ENCODE data around the gene VRK3. TPM values are rescaled to one million over a fixed set of nuclear protein-coding genes. Genes with fewer than 3 reads are reported as not detected.
"Not testable (repeated sequence)": the region's sequence is repeated elsewhere in the genome, so short reads cannot be mapped to it uniquely, and the experiment has no call there.

VRK3 gene, protein sequence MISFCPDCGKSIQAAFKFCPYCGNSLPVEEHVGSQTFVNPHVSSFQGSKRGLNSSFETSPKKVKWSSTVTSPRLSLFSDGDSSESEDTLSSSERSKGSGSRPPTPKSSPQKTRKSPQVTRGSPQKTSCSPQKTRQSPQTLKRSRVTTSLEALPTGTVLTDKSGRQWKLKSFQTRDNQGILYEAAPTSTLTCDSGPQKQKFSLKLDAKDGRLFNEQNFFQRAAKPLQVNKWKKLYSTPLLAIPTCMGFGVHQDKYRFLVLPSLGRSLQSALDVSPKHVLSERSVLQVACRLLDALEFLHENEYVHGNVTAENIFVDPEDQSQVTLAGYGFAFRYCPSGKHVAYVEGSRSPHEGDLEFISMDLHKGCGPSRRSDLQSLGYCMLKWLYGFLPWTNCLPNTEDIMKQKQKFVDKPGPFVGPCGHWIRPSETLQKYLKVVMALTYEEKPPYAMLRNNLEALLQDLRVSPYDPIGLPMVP
- 10 to 100 TPM; 80.0 to 80.6 TPM for total RNA-seq

- ChIA-PET CTCF (interaction anchor here (0.6 kb wide), 2 partner anchors 97 to 113 kb away, joined by 3 read pairs; no protein-coding TSS in a partner anchor), POLR2A (interaction anchor here (0.7 to 2.7 kb wide), 10 partner anchors 8 to 700 kb away, joined by 3 to 17 read pairs (median 3); partner anchors contain the start of genes AKT1S1, AP2A1, ATF5 and NUP62)
- Mint-ChIP-seq H3K27me3 (no peaks in the 10 kb centered on the region), H3K4me3 (peak within 1 kb of the TSS; percentile 85), H3K36me3 (ENCODE audit: low read depth) (peaks cover 27% of the 10 kb centered on the region), H3K4me1 (peaks cover 49% of the 10 kb centered on the region), H3K9me3 (peaks cover 4% of the 10 kb centered on the region), H3K27ac (peak within 1 kb of the TSS; percentile 86)
- DNase-seq: peak; percentile 98
These were observed at the start of gene VRK3 for GRCh38 chr19:50025022-50025793. Gene VRK3 (minus strand): TSS chr19:50025372. CDS start chr19:50016162, 9,210 bp downstream.

DNA sequence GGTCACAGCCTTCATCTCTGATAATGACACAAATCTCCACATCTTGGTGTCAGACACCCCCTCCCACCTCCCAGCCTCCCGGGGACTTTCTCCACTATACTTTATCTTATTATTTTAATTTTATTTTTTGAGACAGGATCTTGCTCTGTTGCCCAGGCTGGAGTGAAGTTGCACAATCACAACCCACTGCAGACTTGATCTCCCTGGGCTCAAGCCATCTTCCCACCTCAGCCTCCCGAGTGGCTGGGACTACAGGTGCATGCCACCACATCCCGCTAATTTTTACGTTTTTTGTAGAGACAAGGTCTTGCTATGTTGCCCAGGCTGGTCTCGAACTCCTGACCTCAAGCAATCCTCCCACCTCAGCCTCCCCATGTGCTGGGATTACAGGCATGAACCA is 43.2 kb upstream of the VRK3 start:
- H3K4me3 Mint-ChIP-seq; CTCF ChIA-PET; H3K36me3 Mint-ChIP-seq (ENCODE audit: low read depth); H3K9me3 Mint-ChIP-seq; POLR2A ChIA-PET; H3K27ac Mint-ChIP-seq; H3K4me1 Mint-ChIP-seq; H3K27me3 Mint-ChIP-seq; DNase-seq: not testable (repeated sequence)

GRCh38 chr19:50067575-50067974 is 42.4 kb upstream of the VRK3 start:
- Mint-ChIP-seq H3K9me3 (no peaks in the 10 kb centered on the region), H3K27ac (no peak overlapping the region), H3K27me3 (no peaks in the 10 kb centered on the region), H3K36me3 (ENCODE audit: low read depth) (no peaks in the 10 kb centered on the region), H3K4me1 (no peaks in the 10 kb centered on the region), H3K4me3 (no peak overlapping the region)
- POLR2A ChIA-PET: no interaction called here
- CTCF ChIA-PET: no interaction called here
- no peak for DNase-seq

DNA sequence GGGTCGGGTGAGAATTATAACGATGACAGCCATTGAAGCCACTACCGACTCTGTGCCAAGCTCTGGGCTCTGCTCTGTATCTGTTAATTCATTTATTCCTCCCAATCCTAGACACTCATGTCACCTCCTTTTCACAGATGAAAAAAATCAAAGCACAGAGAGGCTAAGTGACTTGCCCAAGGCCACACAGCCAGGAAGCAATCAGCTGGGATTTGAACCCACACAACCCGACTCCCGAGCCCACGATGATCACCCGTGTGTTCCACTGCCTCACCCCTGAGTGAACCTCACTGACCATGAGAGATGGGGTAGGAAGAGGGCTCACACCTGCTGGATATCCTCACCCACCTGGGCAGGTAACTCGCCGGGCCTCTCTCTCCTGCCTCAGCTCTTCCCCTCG is 40.8 kb upstream of the VRK3 start:
- no peak overlapping the region for H3K4me3 Mint-ChIP-seq
- ChIA-PET CTCF (no interaction called here), POLR2A (no interaction called here)
- H3K27ac Mint-ChIP-seq: no peak overlapping the region
- no peaks in the 10 kb centered on the region for H3K36me3 Mint-ChIP-seq (ENCODE audit: low read depth)
- H3K27me3 Mint-ChIP-seq: no peaks in the 10 kb centered on the region
- no peaks in the 10 kb centered on the region for H3K4me1 Mint-ChIP-seq
- H3K9me3 Mint-ChIP-seq: peaks cover 3% of the 10 kb centered on the region
- DNase-seq: no peak

GRCh38 chr19:50061650-50062049 is 36.5 kb upstream of the VRK3 start:
- ChIA-PET CTCF (no interaction called here), POLR2A (no interaction called here)
- Mint-ChIP-seq H3K9me3 (peaks cover 27% of the 10 kb centered on the region), H3K36me3 (ENCODE audit: low read depth) (peaks cover 15% of the 10 kb centered on the region), H3K4me3 (no peak overlapping the region), H3K27ac (no peak overlapping the region), H3K27me3 (no peaks in the 10 kb centered on the region), H3K4me1 (no peaks in the 10 kb centered on the region)
- no peak for DNase-seq

GRCh38 chr19:50060107-50060506 is 34.9 kb upstream of the VRK3 start:
- peaks cover 30% of the 10 kb centered on the region for H3K9me3 Mint-ChIP-seq
- peaks cover 18% of the 10 kb centered on the region for H3K36me3 Mint-ChIP-seq (ENCODE audit: low read depth)
- no peak overlapping the region for H3K27ac Mint-ChIP-seq
- no peaks in the 10 kb centered on the region for H3K27me3 Mint-ChIP-seq
- H3K4me1 Mint-ChIP-seq: no peaks in the 10 kb centered on the region
- DNase-seq: no peak
- POLR2A ChIA-PET: no interaction called here
- CTCF ChIA-PET: no interaction called here
- no peak overlapping the region for H3K4me3 Mint-ChIP-seq

GRCh38 chr19:50059045-50059444 is 33.9 kb upstream of the VRK3 start:
- no peaks in the 10 kb centered on the region for H3K27me3 Mint-ChIP-seq
- no peak for DNase-seq
- no peak overlapping the region for H3K4me3 Mint-ChIP-seq
- CTCF ChIA-PET: no interaction called here
- POLR2A ChIA-PET: no interaction called here
- H3K4me1 Mint-ChIP-seq: no peaks in the 10 kb centered on the region
- H3K27ac Mint-ChIP-seq: no peak overlapping the region
- peaks cover 18% of the 10 kb centered on the region for H3K36me3 Mint-ChIP-seq (ENCODE audit: low read depth)
- peaks cover 30% of the 10 kb centered on the region for H3K9me3 Mint-ChIP-seq

DNA sequence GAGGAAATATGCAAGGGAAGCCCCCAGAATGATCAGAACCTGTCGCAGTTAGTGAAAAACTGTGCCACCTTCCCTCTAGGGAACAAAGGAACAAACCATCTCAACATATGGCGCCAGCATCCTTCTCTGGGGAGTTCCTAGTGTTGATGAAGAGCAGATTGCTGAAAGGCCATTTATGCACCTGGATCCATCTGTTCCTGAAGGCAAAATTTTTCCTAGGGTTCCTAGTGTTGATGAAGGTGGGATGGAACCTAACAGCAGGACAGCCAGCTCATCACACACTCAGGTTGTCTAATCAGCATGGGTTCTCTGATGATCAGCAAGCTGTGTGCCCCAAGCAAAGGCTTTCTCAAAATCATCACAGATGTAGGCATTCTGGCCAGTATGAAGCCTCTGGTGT is 33.3 kb upstream of the VRK3 start:
- no peak overlapping the region for H3K27ac Mint-ChIP-seq
- POLR2A ChIA-PET: no interaction called here
- peaks cover 18% of the 10 kb centered on the region for H3K36me3 Mint-ChIP-seq (ENCODE audit: low read depth)
- H3K4me1 Mint-ChIP-seq: no peaks in the 10 kb centered on the region
- H3K4me3 Mint-ChIP-seq: no peak overlapping the region
- DNase-seq: no peak
- no peaks in the 10 kb centered on the region for H3K27me3 Mint-ChIP-seq
- CTCF ChIA-PET: no interaction called here
- peaks cover 32% of the 10 kb centered on the region for H3K9me3 Mint-ChIP-seq

GRCh38 chr19:50053119-50053518 is 27.9 kb upstream of the VRK3 start:
- H3K27me3 Mint-ChIP-seq: peaks cover 6% of the 10 kb centered on the region
- ChIA-PET CTCF (no interaction called here), POLR2A (no interaction called here)
- no peak overlapping the region for H3K27ac Mint-ChIP-seq
- H3K4me1 Mint-ChIP-seq: peaks cover 12% of the 10 kb centered on the region
- no peak overlapping the region for H3K4me3 Mint-ChIP-seq
- peaks cover 9% of the 10 kb centered on the region for H3K36me3 Mint-ChIP-seq (ENCODE audit: low read depth)
- peaks cover 14% of the 10 kb centered on the region for H3K9me3 Mint-ChIP-seq
- no peak for DNase-seq

- Mint-ChIP-seq H3K9me3 (peaks cover 20% of the 10 kb centered on the region), H3K4me1 (peaks cover 12% of the 10 kb centered on the region), H3K27me3 (peaks cover 6% of the 10 kb centered on the region), H3K27ac (no peak overlapping the region), H3K4me3 (no peak overlapping the region), H3K36me3 (ENCODE audit: low read depth) (peaks cover 19% of the 10 kb centered on the region)
- ChIA-PET POLR2A (no interaction called here), CTCF (no interaction called here)
- DNase-seq: no peak
These were observed 26.8 kb upstream of the VRK3 start for GRCh38 chr19:50051964-50052363.

- Mint-ChIP-seq H3K36me3 (ENCODE audit: low read depth) (peaks cover 23% of the 10 kb centered on the region), H3K4me1 (peaks cover 12% of the 10 kb centered on the region), H3K9me3 (peaks cover 25% of the 10 kb centered on the region), H3K4me3 (peak overlapping the region; percentile 67)
- H3K27ac Mint-ChIP-seq, H3K27me3 Mint-ChIP-seq, CTCF ChIA-PET, DNase-seq: not testable (repeated sequence)
- POLR2A ChIA-PET: interaction anchor here (1.5 kb wide), 1 partner anchor 12 kb away, joined by 4 read pairs; no protein-coding TSS in a partner anchor
These were observed 26.2 kb upstream of the VRK3 start for GRCh38 chr19:50051228-50051895.

- H3K9me3 Mint-ChIP-seq: peaks cover 30% of the 10 kb centered on the region
- peaks cover 6% of the 10 kb centered on the region for H3K27me3 Mint-ChIP-seq
- peaks cover 28% of the 10 kb centered on the region for H3K36me3 Mint-ChIP-seq (ENCODE audit: low read depth)
- CTCF ChIA-PET: no interaction called here
- no peak overlapping the region for H3K27ac Mint-ChIP-seq
- H3K4me1 Mint-ChIP-seq: peaks cover 12% of the 10 kb centered on the region
- H3K4me3 Mint-ChIP-seq: peak overlapping the region; percentile 67
- DNase-seq: peak; percentile 75
- POLR2A ChIA-PET: interaction anchor here (0.9 to 1.5 kb wide), 2 partner anchors 11 to 122 kb away, joined by 3 to 4 read pairs; no protein-coding TSS in a partner anchor
These were observed 25.4 kb upstream of the VRK3 start for GRCh38 chr19:50050406-50051227.
